ENCODE results near the gene CASQ1. TPM values are rescaled to one million over a fixed set of nuclear protein-coding genes. Genes with fewer than 3 reads are reported as not detected.

CASQ1 gene
- total RNA-seq, 2 donors from 2014 or later, result not detected

- Mint-ChIP-seq H3K9me3 (no peaks in the 10 kb centered on the region), H3K36me3 (no peaks in the 10 kb centered on the region)
These were observed 12.7 kb upstream of the CASQ1 start for GRCh38 chr1:160177667-160178066.

GRCh38 chr1:160178731-160179130, 11.6 kb upstream of the CASQ1 start:
- ATAC-seq (no peak), DNase-seq (ENCODE audit: low spot score) (no peak)
- Mint-ChIP-seq H3K4me3 (no peak overlapping the region), H3K4me1 (ENCODE audit: low read depth in 2 of 2) (no peaks in the 10 kb centered on the region), H3K27ac (no peak overlapping the region), H3K9me3 (no peaks in the 10 kb centered on the region), H3K27me3 (peaks cover 17 to 43% of the 10 kb centered on the region in 2 donors), H3K36me3 (no peaks in the 10 kb centered on the region)

More at GRCh38 chr1:160177667-160178066, 12.7 kb upstream of the CASQ1 start:
- ATAC-seq (no peak), DNase-seq (ENCODE audit: low spot score) (no peak)
- Mint-ChIP-seq H3K27ac (no peak overlapping the region), H3K4me1 (ENCODE audit: low read depth in 2 of 2) (no peaks in the 10 kb centered on the region), H3K4me3 (no peak overlapping the region), H3K27me3 (peaks cover 17 to 43% of the 10 kb centered on the region in 2 donors)

GRCh38 chr1:160179336-160179735, 11.0 kb upstream of the CASQ1 start:
- H3K36me3 Mint-ChIP-seq, result no peaks in the 10 kb centered on the region
- peaks cover 15 to 40% of the 10 kb centered on the region in 2 donors for H3K27me3 Mint-ChIP-seq
- DNase-seq (ENCODE audit: low spot score) (no peak), ATAC-seq (no peak)
- no peaks in the 10 kb centered on the region for H3K4me1 Mint-ChIP-seq (ENCODE audit: low read depth in 2 of 2)
- H3K4me3 Mint-ChIP-seq, result no peak overlapping the region
- no peak overlapping the region for H3K27ac Mint-ChIP-seq
- no peaks in the 10 kb centered on the region for H3K9me3 Mint-ChIP-seq

- Mint-ChIP-seq H3K27me3 (peaks cover 18 to 26% of the 10 kb centered on the region in 2 donors), H3K9me3 (no peaks in the 10 kb centered on the region), H3K4me1 (ENCODE audit: low read depth in 2 of 2) (no peaks in the 10 kb centered on the region), H3K4me3 (no peak overlapping the region), H3K27ac (no peak overlapping the region), H3K36me3 (no peaks in the 10 kb centered on the region)
- DNase-seq (ENCODE audit: low spot score) (no peak), ATAC-seq (no peak)
These were observed 4.1 kb upstream of the CASQ1 start for GRCh38 chr1:160186246-160186645.

- H3K4me1 Mint-ChIP-seq (ENCODE audit: low read depth in 2 of 2), result no peaks in the 10 kb centered on the region
- DNase-seq (ENCODE audit: low spot score) (no peak), ATAC-seq (no peak)
- no peaks in the 10 kb centered on the region for H3K36me3 Mint-ChIP-seq
- H3K27ac Mint-ChIP-seq, result no peak overlapping the region
- no peaks in the 10 kb centered on the region for H3K9me3 Mint-ChIP-seq
- H3K4me3 Mint-ChIP-seq, result no peak overlapping the region
- peaks cover 18 to 24% of the 10 kb centered on the region in 2 donors for H3K27me3 Mint-ChIP-seq
These were observed 3.6 kb upstream of the CASQ1 start for GRCh38 chr1:160186729-160187128.

GRCh38 chr1:160187407-160187806, 3.0 kb upstream of the CASQ1 start:
- ATAC-seq (peak in 1 of 2 donors; percentile 8), DNase-seq (ENCODE audit: low spot score) (no peak)
- Mint-ChIP-seq H3K9me3 (no peaks in the 10 kb centered on the region), H3K27ac (no peak overlapping the region), H3K4me3 (no peak overlapping the region), H3K27me3 (peaks cover 16 to 20% of the 10 kb centered on the region in 2 donors), H3K36me3 (no peaks in the 10 kb centered on the region), H3K4me1 (ENCODE audit: low read depth in 2 of 2) (no peaks in the 10 kb centered on the region)

GRCh38 chr1:160188341-160188740, 2.0 kb upstream of the CASQ1 start:
- Mint-ChIP-seq H3K4me3 (no peak overlapping the region), H3K36me3 (no peaks in the 10 kb centered on the region), H3K4me1 (ENCODE audit: low read depth in 2 of 2) (no peaks in the 10 kb centered on the region), H3K27ac (no peak overlapping the region), H3K9me3 (no peaks in the 10 kb centered on the region), H3K27me3 (peaks cover 12 to 13% of the 10 kb centered on the region in 2 donors)
- ATAC-seq (no peak), DNase-seq (ENCODE audit: low spot score) (no peak)

GRCh38 chr1:160191756-160192155, 1.4 kb downstream of the CASQ1 start:
- DNase-seq (ENCODE audit: low spot score), result no peak
- Mint-ChIP-seq H3K27me3 (peaks cover under 1 to 8% of the 10 kb centered on the region in 2 donors), H3K27ac (no peak overlapping the region), H3K9me3 (no peaks in the 10 kb centered on the region), H3K36me3 (no peaks in the 10 kb centered on the region), H3K4me1 (ENCODE audit: low read depth in 2 of 2) (no peaks in the 10 kb centered on the region), H3K4me3 (no peak overlapping the region)
- ATAC-seq, result no peak

GRCh38 chr1:160192234-160192633, 1.9 kb downstream of the CASQ1 start:
- no peaks in the 10 kb centered on the region for H3K9me3 Mint-ChIP-seq
- peaks cover 0 to 8% of the 10 kb centered on the region in 2 donors for H3K27me3 Mint-ChIP-seq
- no peaks in the 10 kb centered on the region for H3K4me1 Mint-ChIP-seq (ENCODE audit: low read depth in 2 of 2)
- H3K27ac Mint-ChIP-seq, result no peak overlapping the region
- H3K36me3 Mint-ChIP-seq, result no peaks in the 10 kb centered on the region
- ATAC-seq (no peak), DNase-seq (ENCODE audit: low spot score) (no peak)
- H3K4me3 Mint-ChIP-seq, result no peak overlapping the region

- Mint-ChIP-seq H3K36me3 (no peaks in the 10 kb centered on the region), H3K27ac (no peak overlapping the region), H3K4me3 (no peak overlapping the region), H3K9me3 (no peaks in the 10 kb centered on the region), H3K27me3 (peaks cover 0 to 5% of the 10 kb centered on the region in 2 donors), H3K4me1 (ENCODE audit: low read depth in 2 of 2) (no peaks in the 10 kb centered on the region)
- DNase-seq (ENCODE audit: low spot score), result peak; percentile 87
- ATAC-seq, result peak; percentile 67 to 82
These were observed 2.9 kb downstream of the CASQ1 start for GRCh38 chr1:160193091-160193819.

- DNase-seq (ENCODE audit: low spot score), result no peak
- no peak overlapping the region for H3K27ac Mint-ChIP-seq
- ATAC-seq, result peak in 1 of 2 donors; percentile 21
- H3K4me1 Mint-ChIP-seq (ENCODE audit: low read depth in 2 of 2), result no peaks in the 10 kb centered on the region
- no peak overlapping the region for H3K4me3 Mint-ChIP-seq
- H3K36me3 Mint-ChIP-seq, result no peaks in the 10 kb centered on the region
- H3K9me3 Mint-ChIP-seq, result no peaks in the 10 kb centered on the region
- peaks cover 0 to 4% of the 10 kb centered on the region in 2 donors for H3K27me3 Mint-ChIP-seq
These were observed 3.7 kb downstream of the CASQ1 start for GRCh38 chr1:160193832-160194736.

GRCh38 chr1:160194737-160195059, 4.3 kb downstream of the CASQ1 start:
- Mint-ChIP-seq H3K27me3 (no peaks in the 10 kb centered on the region), H3K4me1 (ENCODE audit: low read depth in 2 of 2) (no peaks in the 10 kb centered on the region), H3K4me3 (no peak overlapping the region), H3K27ac (no peak overlapping the region), H3K9me3 (no peaks in the 10 kb centered on the region), H3K36me3 (no peaks in the 10 kb centered on the region)
- no peak for DNase-seq (ENCODE audit: low spot score)
- ATAC-seq, result peak in 1 of 2 donors; percentile 4

GRCh38 chr1:160196143-160196542, 5.8 kb downstream of the CASQ1 start:
- no peak for DNase-seq (ENCODE audit: low spot score)
- Mint-ChIP-seq H3K4me3 (no peak overlapping the region), H3K4me1 (ENCODE audit: low read depth in 2 of 2) (no peaks in the 10 kb centered on the region)

GRCh38 chr1:160197231-160197630, 6.9 kb downstream of the CASQ1 start:
- DNase-seq (ENCODE audit: low spot score) (no peak), ATAC-seq (no peak)
- no peak overlapping the region for H3K4me3 Mint-ChIP-seq
- H3K27ac Mint-ChIP-seq, result no peak overlapping the region
- no peaks in the 10 kb centered on the region for H3K27me3 Mint-ChIP-seq
- H3K36me3 Mint-ChIP-seq, result no peaks in the 10 kb centered on the region
- H3K4me1 Mint-ChIP-seq (ENCODE audit: low read depth in 2 of 2), result no peaks in the 10 kb centered on the region
- no peaks in the 10 kb centered on the region for H3K9me3 Mint-ChIP-seq

More at GRCh38 chr1:160196143-160196542, 5.8 kb downstream of the CASQ1 start:
- H3K27me3 Mint-ChIP-seq, result no peaks in the 10 kb centered on the region
- no peak overlapping the region for H3K27ac Mint-ChIP-seq
- no peaks in the 10 kb centered on the region for H3K36me3 Mint-ChIP-seq
- no peaks in the 10 kb centered on the region for H3K9me3 Mint-ChIP-seq
- no peak for ATAC-seq

All from natural killer cell treated with Interleukin-12 subunit alpha and Interleukin-12 subunit beta and Interleukin-15 and Interleukin-18, amount 100 ng/mL, for 72 hours (primary cell).